ENCODE results near the gene ARHGAP18.
"Not testable (repeated sequence)": the region's sequence is repeated elsewhere in the genome, so short reads cannot be mapped to it uniquely, and the experiment has no call there.

Gene ARHGAP18

GRCh38 chr6:129570929-129571328, 139.0 kb downstream of the ARHGAP18 start:
- not testable (repeated sequence) for DNase-seq

- no peak for DNase-seq
These were observed 142.0 kb downstream of the ARHGAP18 start for GRCh38 chr6:129568015-129568414.

GRCh38 chr6:129567374-129567773, 142.6 kb downstream of the ARHGAP18 start:
- peak; percentile 36 for DNase-seq

GRCh38 chr6:129565811-129566210, 144.2 kb downstream of the ARHGAP18 start:
- DNase-seq = no peak

GRCh38 chr6:129565366-129565765, 144.6 kb downstream of the ARHGAP18 start:
- no peak for DNase-seq

- DNase-seq = no peak
These were observed 151.7 kb downstream of the ARHGAP18 start for GRCh38 chr6:129558248-129558647.

GRCh38 chr6:129555206-129555832, 154.7 kb downstream of the ARHGAP18 start:
- DNase-seq = no peak

GRCh38 chr6:129552413-129552812, 157.6 kb downstream of the ARHGAP18 start:
- no peak for DNase-seq

- DNase-seq = no peak
These were observed 158.5 kb downstream of the ARHGAP18 start for GRCh38 chr6:129551486-129551885.

GRCh38 chr6:129546702-129547101, 163.3 kb downstream of the ARHGAP18 start:
- DNase-seq = no peak

GRCh38 chr6:129544892-129545612, 164.9 kb downstream of the ARHGAP18 start:
- no peak for DNase-seq

GRCh38 chr6:129543981-129544380, 166.0 kb downstream of the ARHGAP18 start:
- DNase-seq = no peak

GRCh38 chr6:129542705-129543104, 167.3 kb downstream of the ARHGAP18 start:
- DNase-seq = no peak

- DNase-seq = no peak
These were observed 170.9 kb downstream of the ARHGAP18 start for GRCh38 chr6:129539032-129539431.

GRCh38 chr6:129536271-129536670, 173.7 kb downstream of the ARHGAP18 start:
- DNase-seq = no peak

GRCh38 chr6:129534926-129535325, 175.1 kb downstream of the ARHGAP18 start:
- DNase-seq = no peak
